ENCODE results near the gene GAS6.

The GAS6 gene

DNA sequence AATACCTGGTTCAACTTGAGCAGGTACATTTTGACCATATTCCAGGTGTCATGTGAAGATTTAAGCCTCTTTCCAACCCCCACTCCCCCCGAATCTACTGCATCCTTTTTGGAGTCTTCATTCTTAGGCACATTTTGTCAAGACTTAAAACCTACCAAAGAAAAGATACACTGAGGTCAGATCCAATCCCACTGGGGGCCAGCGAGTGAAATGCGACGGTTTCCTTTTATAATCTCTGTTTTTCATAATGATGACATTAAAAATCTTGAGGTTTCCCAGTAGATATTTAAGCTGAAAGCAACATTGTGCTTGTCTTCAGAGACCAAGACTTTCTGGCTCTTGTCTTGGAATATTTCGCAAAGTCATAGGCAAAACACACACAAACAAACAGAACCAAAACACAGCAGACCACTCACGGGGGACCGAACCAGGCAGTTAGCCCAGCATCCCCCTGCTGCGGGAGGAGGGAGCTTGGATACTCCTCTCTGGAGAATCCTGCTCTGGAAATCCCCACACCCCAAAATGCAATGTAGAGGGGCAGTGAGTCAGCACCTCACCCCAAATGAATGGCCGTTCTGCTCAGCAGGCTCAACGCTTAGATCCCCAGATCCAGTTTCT is 506 bp upstream of the GAS6 start:
- TF ChIP-seq, protein P1, sequence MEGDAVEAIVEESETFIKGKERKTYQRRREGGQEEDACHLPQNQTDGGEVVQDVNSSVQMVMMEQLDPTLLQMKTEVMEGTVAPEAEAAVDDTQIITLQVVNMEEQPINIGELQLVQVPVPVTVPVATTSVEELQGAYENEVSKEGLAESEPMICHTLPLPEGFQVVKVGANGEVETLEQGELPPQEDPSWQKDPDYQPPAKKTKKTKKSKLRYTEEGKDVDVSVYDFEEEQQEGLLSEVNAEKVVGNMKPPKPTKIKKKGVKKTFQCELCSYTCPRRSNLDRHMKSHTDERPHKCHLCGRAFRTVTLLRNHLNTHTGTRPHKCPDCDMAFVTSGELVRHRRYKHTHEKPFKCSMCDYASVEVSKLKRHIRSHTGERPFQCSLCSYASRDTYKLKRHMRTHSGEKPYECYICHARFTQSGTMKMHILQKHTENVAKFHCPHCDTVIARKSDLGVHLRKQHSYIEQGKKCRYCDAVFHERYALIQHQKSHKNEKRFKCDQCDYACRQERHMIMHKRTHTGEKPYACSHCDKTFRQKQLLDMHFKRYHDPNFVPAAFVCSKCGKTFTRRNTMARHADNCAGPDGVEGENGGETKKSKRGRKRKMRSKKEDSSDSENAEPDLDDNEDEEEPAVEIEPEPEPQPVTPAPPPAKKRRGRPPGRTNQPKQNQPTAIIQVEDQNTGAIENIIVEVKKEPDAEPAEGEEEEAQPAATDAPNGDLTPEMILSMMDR (IDR thresholded peaks at IDR 0.05; ENCODE audit: extremely low read depth, missing control alignments): no peak
- no peak for DNase-seq (ENCODE audit: low spot score)

DNA sequence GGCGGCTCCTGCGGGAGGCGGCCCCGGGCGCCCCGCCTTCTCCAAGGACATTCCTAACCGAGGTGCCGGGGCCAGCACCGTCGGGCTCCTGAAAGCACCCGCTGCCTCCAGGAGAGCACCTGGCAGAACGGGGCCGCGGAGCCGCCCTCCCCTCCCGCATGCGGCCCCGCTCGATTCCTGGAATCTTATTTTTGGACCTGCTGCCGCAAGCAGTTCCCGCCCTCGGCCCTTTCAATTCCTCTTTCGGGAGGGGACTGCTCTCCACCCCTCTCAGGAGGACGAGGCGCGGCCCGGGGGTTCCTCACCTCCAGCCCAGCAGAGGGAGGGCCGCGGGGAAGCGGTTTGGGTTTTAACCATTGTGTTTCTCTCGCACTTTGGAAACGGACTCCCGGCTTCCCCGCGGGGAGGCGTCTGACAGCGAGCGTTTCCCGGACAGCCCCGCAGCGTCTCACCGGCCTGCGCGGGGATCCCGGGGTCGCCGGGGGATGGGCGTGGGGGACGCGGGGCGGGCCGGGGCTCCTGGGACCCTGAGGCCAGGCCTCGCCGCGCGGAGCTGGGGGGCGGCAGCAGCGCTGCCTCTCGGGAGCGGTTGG is 849 bp downstream of the GAS6 start:
- DNase-seq (ENCODE audit: low spot score): peak; percentile 83
- TF ChIP-seq, protein P1 (IDR thresholded peaks at IDR 0.05; ENCODE audit: extremely low read depth, missing control alignments): no peak

DNA sequence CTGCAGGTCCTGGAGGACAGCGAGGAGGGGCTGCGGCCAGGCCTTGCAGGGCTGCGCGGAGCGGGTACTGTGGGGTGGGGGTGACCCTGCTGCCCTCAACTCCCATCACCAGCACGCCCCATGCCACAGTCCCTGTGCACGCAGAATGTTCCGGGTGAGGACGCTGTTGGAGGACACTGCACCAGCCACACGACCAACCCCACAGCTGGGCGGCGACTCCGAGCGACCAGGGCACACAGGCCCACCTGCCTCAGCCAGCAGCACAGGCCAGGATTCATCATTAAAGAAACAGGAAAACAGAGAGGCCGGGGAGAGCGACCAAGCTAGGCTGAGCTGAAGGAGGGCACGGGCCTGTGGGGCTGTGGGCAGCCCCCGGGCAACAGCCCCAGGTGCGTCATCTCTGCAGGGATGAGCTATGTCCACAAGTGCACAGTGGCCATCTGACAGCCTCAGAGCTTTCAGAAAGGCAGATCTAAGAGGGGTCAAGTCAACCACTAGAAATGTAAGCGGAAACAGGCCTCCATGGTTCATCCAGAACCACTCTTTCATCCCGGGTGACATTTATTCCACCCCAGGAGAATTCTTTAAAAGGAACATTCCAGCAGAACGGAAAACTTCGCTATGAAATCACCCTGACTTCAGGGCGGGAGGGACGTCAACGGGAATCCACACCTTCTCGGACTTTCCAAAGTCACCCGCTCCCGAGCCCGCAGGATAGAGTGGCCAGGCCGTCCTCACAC is 1.5 kb downstream of the GAS6 start:
- TF ChIP-seq, protein P1 (IDR thresholded peaks at IDR 0.05; ENCODE audit: extremely low read depth, missing control alignments): no peak
- DNase-seq (ENCODE audit: low spot score): no peak

DNA sequence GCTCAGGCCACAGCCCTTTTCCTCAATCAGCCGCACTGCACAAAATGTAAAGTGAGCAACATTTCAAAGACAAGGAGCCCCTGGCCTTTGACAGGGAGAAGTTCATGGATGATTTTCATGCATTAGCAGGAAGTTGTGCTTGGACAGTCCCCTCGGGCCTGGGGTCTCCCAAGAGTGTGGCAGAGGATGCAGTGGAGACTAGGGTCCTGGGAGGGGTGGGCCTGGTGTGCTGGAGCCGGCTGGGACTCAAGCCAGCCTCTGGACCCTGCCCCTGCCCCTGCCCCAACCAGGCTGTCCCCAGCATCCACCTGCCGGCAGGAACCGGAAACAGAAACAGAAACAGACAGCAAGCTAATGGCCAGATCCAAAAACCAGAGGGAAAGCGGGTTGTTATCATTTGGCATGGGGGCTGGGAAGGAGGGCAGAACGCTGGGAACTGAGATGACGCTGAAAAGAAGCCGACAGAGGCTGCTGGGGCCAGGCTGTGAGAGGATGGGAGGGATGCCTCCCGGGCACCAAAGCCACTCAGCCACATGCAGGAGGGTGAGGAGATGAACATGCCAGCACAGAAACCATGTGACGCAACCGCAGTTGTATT is 2.3 kb downstream of the GAS6 start:
- TF ChIP-seq, protein P1 (IDR thresholded peaks at IDR 0.05; ENCODE audit: extremely low read depth, missing control alignments): no peak
- no peak for DNase-seq (ENCODE audit: low spot score)

DNA sequence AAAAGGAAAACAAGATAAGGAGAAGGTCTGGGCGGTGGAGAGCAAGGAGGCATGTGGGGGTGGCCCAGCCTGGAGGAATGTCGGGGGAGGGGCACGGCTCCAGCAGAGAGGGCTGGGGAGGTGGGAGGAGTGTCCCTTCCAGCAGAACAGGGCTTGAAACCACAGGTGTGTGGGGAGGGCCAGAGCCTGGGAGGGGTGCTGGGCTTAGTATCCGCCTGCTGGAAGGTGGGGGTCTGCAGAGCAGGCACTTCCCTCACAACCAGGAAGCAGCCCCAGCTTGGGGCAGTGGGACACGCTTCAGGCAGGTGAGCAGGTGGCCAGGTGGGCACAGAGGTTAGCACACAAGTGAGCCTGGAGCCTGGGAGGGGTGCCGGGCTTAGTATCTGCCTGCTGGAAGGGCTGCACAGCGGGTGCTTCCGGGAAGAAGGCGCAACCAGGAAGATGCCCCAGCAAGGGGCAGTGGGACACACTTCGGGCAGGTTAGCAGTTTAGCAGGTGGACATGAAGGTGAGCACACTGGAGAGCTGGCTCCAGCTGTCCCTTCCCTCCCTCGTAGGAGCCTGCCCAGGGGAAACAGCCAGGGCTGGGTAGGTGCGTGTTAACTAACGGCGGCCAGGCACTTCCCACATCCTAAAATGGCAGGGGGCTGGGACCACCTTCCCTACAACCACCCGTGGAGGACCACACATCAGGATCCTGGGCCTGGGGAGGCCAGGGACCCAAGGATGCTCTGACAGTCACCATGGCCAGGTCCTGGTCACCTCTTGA is 3.0 kb downstream of the GAS6 start:
- no peak for DNase-seq (ENCODE audit: low spot score)
- TF ChIP-seq, protein P1 (IDR thresholded peaks at IDR 0.05; ENCODE audit: extremely low read depth, missing control alignments): no peak

DNA sequence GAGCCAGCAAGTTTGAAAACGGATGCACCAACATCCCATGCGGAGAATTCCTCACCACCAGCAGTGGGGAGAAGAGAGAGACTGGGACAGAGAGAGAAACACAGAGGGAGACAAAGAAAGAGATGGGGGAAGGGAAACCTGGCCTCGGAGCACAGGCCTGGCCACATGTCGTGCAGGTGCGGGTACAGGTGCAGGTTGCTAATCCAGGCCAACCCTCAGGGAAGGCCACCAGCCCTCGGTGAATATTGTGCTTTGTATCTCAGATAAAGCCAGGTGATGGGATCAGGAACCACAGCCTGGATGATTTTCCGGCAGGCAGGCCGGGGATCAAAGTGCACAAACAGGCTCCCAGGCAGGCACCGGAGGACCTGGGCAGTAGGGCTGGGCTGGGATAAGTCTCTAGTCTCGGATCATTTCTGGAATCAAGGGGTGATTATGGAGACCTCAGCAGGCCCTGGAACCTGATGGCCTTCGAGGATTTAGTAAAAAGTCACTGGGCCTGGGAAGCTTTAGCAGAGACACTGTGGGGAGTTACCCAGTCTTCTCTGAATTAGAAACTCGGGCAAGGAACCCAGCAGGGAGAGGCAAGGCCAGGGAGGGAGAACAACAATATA is 3.7 kb downstream of the GAS6 start:
- no peak for DNase-seq (ENCODE audit: low spot score)

More for the DNA sequence above, 3.7 kb downstream of the GAS6 start:
- TF ChIP-seq, protein P1 (IDR thresholded peaks at IDR 0.05; ENCODE audit: extremely low read depth, missing control alignments): no peak
